SU-DHL-6 (cell line): ENCODE measurements around the gene AATF.

ENCODE experiments used
- CTCF ChIP-seq: fragments of 200-600 bp; sonication (generic); IDR thresholded peaks from one replicate; pipeline ENCODE4 v1.5.1; 2017; ENCODE audit warnings: antibody characterized with exemption, mild to moderate bottlenecking, low read length, moderate library complexity; ENCODE audit not compliant: insufficient read depth, poor library complexity, severe bottlenecking
- EZH2phosphoT487 ChIP-seq: fragments of 200-600 bp; sonication (generic), shearing (Covaris generic); conservative IDR thresholded peaks from 2 replicates; pipeline ENCODE4 v1.6.1; 2018; ENCODE audit warnings: mild to moderate bottlenecking, antibody characterized with exemption, low read length, moderate library complexity, mixed read lengths

- TF ChIP-seq CTCF, result no peak
- TF ChIP-seq EZH2phosphoT487, result no peak
Observed at GRCh38 chr17:36978810-36979564, 30.2 kb downstream of the AATF start.
